Measurements from ENCODE around the gene ZFAND3. TPM values are rescaled to one million over a fixed set of nuclear protein-coding genes. Genes with fewer than 3 reads are reported as not detected.

ZFAND3 gene
- total and polyA plus RNA-seq, 2 donors (not counting 3 experiments of a cell fraction or from before 2014, with no cell fraction given) = 15.4 to 54.2 TPM

DNA sequence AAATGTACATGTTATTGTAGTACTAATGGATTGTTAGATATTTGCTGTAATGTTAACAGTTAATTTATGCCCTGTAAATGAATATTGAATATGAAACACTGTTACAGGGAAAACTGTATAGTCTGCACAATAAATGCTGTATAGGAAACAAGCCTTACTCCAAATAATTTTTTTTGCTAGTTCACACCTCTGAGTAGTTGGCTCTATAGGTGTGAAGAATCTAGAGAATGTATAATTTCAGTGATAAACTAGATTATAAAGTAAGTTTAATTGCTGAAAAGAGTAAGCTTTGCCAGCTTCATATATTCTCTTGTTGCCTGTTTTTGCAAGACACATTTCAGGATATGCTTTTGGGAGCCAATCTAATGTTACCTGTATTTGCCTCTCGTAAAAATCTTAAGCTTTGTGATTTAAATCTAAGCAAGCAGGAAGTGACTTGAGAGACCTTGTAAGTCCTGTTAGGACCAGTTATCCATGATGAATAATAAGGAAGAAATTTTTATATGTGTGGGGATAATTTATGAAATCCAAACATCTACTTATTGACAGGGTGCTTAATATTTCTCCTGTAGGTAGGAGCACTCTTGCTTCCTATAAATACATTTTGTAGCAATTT, 232.4 kb downstream of the ZFAND3 start:
- intact Hi-C loops (cut with micrococcal nuclease) (no loop called here), dilution Hi-C loops (cut with MboI; ENCODE audit: extremely low pct_ligation_motif_present, low sequenced_read_pairs) (no loop called here)
- H3K9me1 ChIP-seq (replicated peaks; ENCODE audit: control insufficient read depth, extremely low read depth, insufficient read depth, low read length) = no peaks in the 10 kb centered on the region
- POLR2A ChIA-PET = no interaction called here
- H3K4me3 ChIP-seq (replicated peaks in 1 of 3; ENCODE audit: insufficient read depth in 1 of 3, low read depth in 1 of 3, low read length in 3 of 3) = no peak overlapping the region
- TF ChIP-seq FOS (IDR thresholded peaks at IDR 0.05; ENCODE audit: borderline replicate concordance, insufficient read depth, low read length) = no peak
- no peak for TF ChIP-seq MYC (IDR thresholded peaks at IDR 0.05; ENCODE audit: low read depth, low read length)
- TF ChIP-seq POLR2AphosphoS5 (IDR thresholded peaks at IDR 0.05; ENCODE audit: insufficient read depth, low read depth, low read length) = no peak
- TF ChIP-seq, protein P1, sequence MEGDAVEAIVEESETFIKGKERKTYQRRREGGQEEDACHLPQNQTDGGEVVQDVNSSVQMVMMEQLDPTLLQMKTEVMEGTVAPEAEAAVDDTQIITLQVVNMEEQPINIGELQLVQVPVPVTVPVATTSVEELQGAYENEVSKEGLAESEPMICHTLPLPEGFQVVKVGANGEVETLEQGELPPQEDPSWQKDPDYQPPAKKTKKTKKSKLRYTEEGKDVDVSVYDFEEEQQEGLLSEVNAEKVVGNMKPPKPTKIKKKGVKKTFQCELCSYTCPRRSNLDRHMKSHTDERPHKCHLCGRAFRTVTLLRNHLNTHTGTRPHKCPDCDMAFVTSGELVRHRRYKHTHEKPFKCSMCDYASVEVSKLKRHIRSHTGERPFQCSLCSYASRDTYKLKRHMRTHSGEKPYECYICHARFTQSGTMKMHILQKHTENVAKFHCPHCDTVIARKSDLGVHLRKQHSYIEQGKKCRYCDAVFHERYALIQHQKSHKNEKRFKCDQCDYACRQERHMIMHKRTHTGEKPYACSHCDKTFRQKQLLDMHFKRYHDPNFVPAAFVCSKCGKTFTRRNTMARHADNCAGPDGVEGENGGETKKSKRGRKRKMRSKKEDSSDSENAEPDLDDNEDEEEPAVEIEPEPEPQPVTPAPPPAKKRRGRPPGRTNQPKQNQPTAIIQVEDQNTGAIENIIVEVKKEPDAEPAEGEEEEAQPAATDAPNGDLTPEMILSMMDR (IDR thresholded peaks at IDR 0.05; ENCODE audit: extremely low read depth in 1 of 2, insufficient read depth in 1 of 2, low read depth in 1 of 2, low read length in 2 of 2) = no peak
- TF ChIP-seq POLR2A (IDR thresholded peaks at IDR 0.05; ENCODE audit: low read depth, low read length) = no peak
- TF ChIP-seq JUN (IDR thresholded peaks at IDR 0.05; ENCODE audit: borderline replicate concordance, insufficient read depth, insufficient read length, low read depth) = no peak
- no peak overlapping the region for H3K9ac ChIP-seq (replicated peaks; ENCODE audit: extremely low read depth, insufficient read depth, low read length)
- H3K27ac ChIP-seq (ENCODE audit: insufficient read depth, low read depth, low read length) = no peak overlapping the region
- no peak overlapping the region for H3K4me2 ChIP-seq (ENCODE audit: insufficient read depth, low read length)
- no peaks in the 10 kb centered on the region for H3K36me3 ChIP-seq (ENCODE audit: control insufficient read depth in 2 of 2, extremely low read depth in 1 of 2, insufficient read depth in 2 of 2, low read length in 2 of 2)
- no peak overlapping the region for H2AFZ ChIP-seq (ENCODE audit: low read depth, low read length)
- FAIRE-seq = no peak
- no peaks in the 10 kb centered on the region for H3K9me3 ChIP-seq (replicated peaks; ENCODE audit: control insufficient read depth, insufficient read depth, low read length)
- no TSS peak for BruUV-seq (replicated peaks)
- H3K79me2 ChIP-seq (ENCODE audit: control insufficient read depth, insufficient read depth, low read length) = peaks cover 42% of the 10 kb centered on the region
- CTCF ChIA-PET = no interaction called here
- no peaks in the 10 kb centered on the region for H3K27me3 ChIP-seq (ENCODE audit: control insufficient read depth in 2 of 2, insufficient read depth in 2 of 2, low read length in 2 of 2)
- DNase-seq (ENCODE audit: low read depth, low spot score) = no peak
- no peaks in the 10 kb centered on the region for H3K4me1 ChIP-seq (ENCODE audit: control insufficient read depth, extremely low read depth, insufficient read depth, low read length)
- peaks cover 16% of the 10 kb centered on the region for H4K20me1 ChIP-seq (replicated peaks; ENCODE audit: control insufficient read depth, extremely low read depth, insufficient read depth, low read length)
